MM.1S (cell line): ENCODE data around the gene A4GALT.

Experiments
- EZH2phosphoT487 ChIP-seq: fragments of 300-600 bp; sonication (generic); IDR thresholded peaks from 2 replicates; pipeline ENCODE4 v1.6.1; 2018; ENCODE audit warnings: antibody characterized with exemption, low read length
- TF ChIP-seq, protein P1 (sequence below): fragments of 300-600 bp; sonication (generic); IDR thresholded peaks from 2 replicates; pipeline ENCODE4 v1.5.1; 2016; ENCODE audit warnings: antibody characterized with exemption, low read length, mixed read lengths

DNA sequence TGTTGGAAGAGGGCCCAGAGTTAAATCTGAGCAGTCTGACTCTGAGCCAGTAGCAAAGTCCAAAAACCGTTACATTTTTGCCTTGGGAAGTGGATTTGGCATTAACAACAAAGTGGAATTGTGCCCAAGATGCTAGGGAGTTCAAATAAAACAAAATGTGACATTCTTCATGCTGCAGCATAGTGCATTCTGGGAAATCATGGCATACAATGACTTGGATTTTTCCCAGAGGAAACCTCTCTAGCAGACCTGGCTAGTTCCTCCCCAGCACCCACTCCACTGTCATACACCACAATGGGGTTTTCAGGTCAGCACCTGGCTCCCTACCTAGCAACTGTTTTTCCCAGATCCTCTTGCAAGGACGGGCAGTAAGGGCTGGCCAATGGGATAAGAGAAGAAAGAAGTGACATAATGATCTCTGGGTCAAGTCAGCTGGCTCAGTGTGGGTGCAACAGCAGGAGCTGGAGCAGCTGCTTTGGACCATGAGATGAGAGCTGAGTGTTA lies 46.7 kb downstream of the A4GALT start:
- TF ChIP-seq, protein P1, sequence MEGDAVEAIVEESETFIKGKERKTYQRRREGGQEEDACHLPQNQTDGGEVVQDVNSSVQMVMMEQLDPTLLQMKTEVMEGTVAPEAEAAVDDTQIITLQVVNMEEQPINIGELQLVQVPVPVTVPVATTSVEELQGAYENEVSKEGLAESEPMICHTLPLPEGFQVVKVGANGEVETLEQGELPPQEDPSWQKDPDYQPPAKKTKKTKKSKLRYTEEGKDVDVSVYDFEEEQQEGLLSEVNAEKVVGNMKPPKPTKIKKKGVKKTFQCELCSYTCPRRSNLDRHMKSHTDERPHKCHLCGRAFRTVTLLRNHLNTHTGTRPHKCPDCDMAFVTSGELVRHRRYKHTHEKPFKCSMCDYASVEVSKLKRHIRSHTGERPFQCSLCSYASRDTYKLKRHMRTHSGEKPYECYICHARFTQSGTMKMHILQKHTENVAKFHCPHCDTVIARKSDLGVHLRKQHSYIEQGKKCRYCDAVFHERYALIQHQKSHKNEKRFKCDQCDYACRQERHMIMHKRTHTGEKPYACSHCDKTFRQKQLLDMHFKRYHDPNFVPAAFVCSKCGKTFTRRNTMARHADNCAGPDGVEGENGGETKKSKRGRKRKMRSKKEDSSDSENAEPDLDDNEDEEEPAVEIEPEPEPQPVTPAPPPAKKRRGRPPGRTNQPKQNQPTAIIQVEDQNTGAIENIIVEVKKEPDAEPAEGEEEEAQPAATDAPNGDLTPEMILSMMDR, result no peak
- TF ChIP-seq EZH2phosphoT487, result no peak
